Trophoblast cell (in vitro differentiated cells and primary cell): ENCODE measurements around the gene PCDH10.
A peak's percentile ranks its signal among the peaks of the same experiment; 100 is the strongest.

Experiments used
- DNase-seq, 2 donors: peaks; one replicate each; pipeline ENCODE4 v3.0.0-alpha.2; 2016
- H2AFZ ChIP-seq: 2 replicates; pipeline ENCODE4 v1.6.1; 2013; ENCODE audit warnings: low read length, moderate library complexity, mild to moderate bottlenecking; ENCODE audit not compliant: insufficient read depth, poor library complexity
- H2AK5ac ChIP-seq: 2 replicates; pipeline ENCODE4 v1.6.1; 2013; ENCODE audit warnings: mild to moderate bottlenecking, low read length
- H2BK120ac ChIP-seq: 2 replicates; pipeline ENCODE4 v1.6.1; 2013; ENCODE audit warnings: low read length, mild to moderate bottlenecking, moderate library complexity; ENCODE audit not compliant: insufficient read depth, poor library complexity
- H2BK12ac ChIP-seq: 2 replicates; pipeline ENCODE4 v1.6.1; 2013; ENCODE audit warnings: mild to moderate bottlenecking, low read length, moderate library complexity
- H2BK5ac ChIP-seq: 2 replicates; pipeline ENCODE4 v1.6.1; 2013; ENCODE audit warnings: low read length, low read depth, moderate library complexity, mild to moderate bottlenecking; ENCODE audit not compliant: poor library complexity
- H3K14ac ChIP-seq: 2 replicates; pipeline ENCODE4 v1.6.1; 2013; ENCODE audit warnings: mild to moderate bottlenecking, low read length
- H3K18ac ChIP-seq: 2 replicates; pipeline ENCODE4 v1.6.1; 2013; ENCODE audit warnings: mild to moderate bottlenecking, low read length
- H3K23ac ChIP-seq: 2 replicates; pipeline ENCODE4 v1.6.1; 2013; ENCODE audit warnings: low read length
- H3K27ac ChIP-seq: 2 replicates; pipeline ENCODE4 v1.5.1; 2013; ENCODE audit warnings: low read depth, mild to moderate bottlenecking, inconsistent platforms, low read length, moderate library complexity
- H3K27me3 ChIP-seq: 2 replicates; pipeline ENCODE4 v1.6.1; 2013; ENCODE audit warnings: inconsistent platforms, mild to moderate bottlenecking, low read length, moderate library complexity; ENCODE audit not compliant: insufficient read depth
- H3K36me3 ChIP-seq, 2 experiments: 1 replicate in 1 of 2; 2 replicates in 1 of 2; pipeline ENCODE4 v1.6.1; 2013; ENCODE audit warnings: low read length in 2 of 2, mild to moderate bottlenecking in 2 of 2, moderate library complexity in 1 of 2; ENCODE audit not compliant: insufficient read depth in 2 of 2, control insufficient read depth in 1 of 2
- H3K4ac ChIP-seq: 2 replicates; pipeline ENCODE4 v1.6.1; 2013; ENCODE audit warnings: low read depth, mild to moderate bottlenecking, low read length, moderate library complexity
- H3K4me1 ChIP-seq, 2 experiments: 1 replicate in 1 of 2; 2 replicates in 1 of 2; pipeline ENCODE4 v1.6.1; 2013; ENCODE audit warnings: low read length in 2 of 2, mild to moderate bottlenecking in 2 of 2, moderate library complexity in 1 of 2; ENCODE audit not compliant: insufficient read depth in 2 of 2, control insufficient read depth in 1 of 2
- H3K4me2 ChIP-seq: 2 replicates; pipeline ENCODE4 v1.6.1; 2013; ENCODE audit warnings: inconsistent platforms, mild to moderate bottlenecking, low read length, moderate library complexity
- H3K4me3 ChIP-seq: 2 replicates; pipeline ENCODE4 v1.5.1; 2013; ENCODE audit warnings: mild to moderate bottlenecking, low read depth, low read length, inconsistent platforms
- H3K79me1 ChIP-seq: one replicate; pipeline ENCODE4 v1.6.1; 2013; ENCODE audit warnings: low read length
- H3K79me2 ChIP-seq: 2 replicates; pipeline ENCODE4 v1.6.1; 2013; ENCODE audit warnings: low read length, mild to moderate bottlenecking; ENCODE audit not compliant: control insufficient read depth, insufficient read depth, poor library complexity
- H3K9ac ChIP-seq: 2 replicates; pipeline ENCODE4 v1.6.1; 2013; ENCODE audit warnings: mild to moderate bottlenecking, low read length
- H3K9me3 ChIP-seq: 2 replicates; pipeline ENCODE4 v1.6.1; 2013; ENCODE audit warnings: low read depth, mild to moderate bottlenecking, control low read depth, inconsistent platforms, low read length; ENCODE audit not compliant: insufficient read depth
- H4K12ac ChIP-seq: 2 replicates; pipeline ENCODE4 v1.6.1; 2013; ENCODE audit warnings: low read depth, mild to moderate bottlenecking, low read length, moderate library complexity
- H4K8ac ChIP-seq: 2 replicates; pipeline ENCODE4 v1.6.1; 2013; ENCODE audit warnings: low read depth, mild to moderate bottlenecking, low read length, moderate library complexity
- H4K91ac ChIP-seq: one replicate; pipeline ENCODE4 v1.6.1; 2013; ENCODE audit warnings: low read depth, mild to moderate bottlenecking, low read length, moderate library complexity
- WGBS: extraction: QIAGEN DNeasy Blood & Tissue Kit; methylation state at CpG from one replicate; pipeline ENCODE4 v1.1.7; 2013; ENCODE audit warnings: missing lambda C conversion rate; ENCODE audit not compliant: insufficient read length, insufficient coverage; ENCODE audit errors: extremely low coverage; 5-methylcytosine and 5-hydroxymethylcytosine counted together

The PCDH10 gene

GRCh38 chr4:133151341-133151690, 2.2 kb downstream of the PCDH10 start:
- Histone ChIP-seq H3K9ac (no peak overlapping the region), H3K14ac (no peak overlapping the region), H2BK5ac (no peak overlapping the region), H3K4me3 (peak overlapping the region; percentile 73), H2AK5ac (no peak overlapping the region), H3K79me2 (no peaks in the 10 kb centered on the region), H3K23ac (no peak overlapping the region), H2BK120ac (no peak overlapping the region), H3K18ac (no peak overlapping the region), H3K4ac (no peak overlapping the region), H3K27me3 (peaks cover 38% of the 10 kb centered on the region), H3K36me3 (no peaks in the 10 kb centered on the region), H3K79me1 (no peaks in the 10 kb centered on the region), H3K9me3 (peaks cover 5% of the 10 kb centered on the region), H3K4me2 (peak overlapping the region; percentile 99), H3K27ac (no peak overlapping the region), H4K8ac (no peak overlapping the region), H2BK12ac (no peak overlapping the region), H2AFZ (peak overlapping the region; percentile 37), H3K4me1 (peaks cover 20 to 24% of the 10 kb centered on the region in 2 experiments), H4K91ac (no peak overlapping the region), H4K12ac (no peak overlapping the region)
- peak in 1 of 2 donors; percentile 18 for DNase-seq
- no CpG with 5 or more reads among the region's 31 CpGs for WGBS

GRCh38 chr4:133151691-133152329, 2.7 kb downstream of the PCDH10 start:
- no peak overlapping the region for H2BK5ac ChIP-seq
- H3K9ac ChIP-seq: no peak overlapping the region
- H3K79me2 ChIP-seq: no peaks in the 10 kb centered on the region
- no peak overlapping the region for H2BK120ac ChIP-seq
- peak overlapping the region; percentile 37 for H2AFZ ChIP-seq
- no peak overlapping the region for H3K23ac ChIP-seq
- H4K12ac ChIP-seq: no peak overlapping the region
- H4K8ac ChIP-seq: no peak overlapping the region
- no peak overlapping the region for H3K4ac ChIP-seq
- no peak overlapping the region for H2AK5ac ChIP-seq
- no peaks in the 10 kb centered on the region for H3K36me3 ChIP-seq
- H3K9me3 ChIP-seq: peaks cover 5% of the 10 kb centered on the region
- peaks cover 20 to 24% of the 10 kb centered on the region in 2 experiments for H3K4me1 ChIP-seq
- no peak overlapping the region for H3K27ac ChIP-seq
- peak overlapping the region; percentile 73 for H3K4me3 ChIP-seq
- H2BK12ac ChIP-seq: no peak overlapping the region
- peaks cover 38% of the 10 kb centered on the region for H3K27me3 ChIP-seq
- no peaks in the 10 kb centered on the region for H3K79me1 ChIP-seq
- no peak for DNase-seq
- H3K4me2 ChIP-seq: peak overlapping the region; percentile 99
- H3K18ac ChIP-seq: peak overlapping the region; percentile 34
- H4K91ac ChIP-seq: no peak overlapping the region
- H3K14ac ChIP-seq: no peak overlapping the region
- WGBS: no CpG with 5 or more reads among the region's 62 CpGs

- no peaks in the 10 kb centered on the region for H3K79me2 ChIP-seq
- H3K36me3 ChIP-seq: no peaks in the 10 kb centered on the region
- H3K79me1 ChIP-seq: no peaks in the 10 kb centered on the region
- no peak overlapping the region for H3K9ac ChIP-seq
- no peak overlapping the region for H3K4ac ChIP-seq
- H3K4me1 ChIP-seq: peaks cover 20 to 24% of the 10 kb centered on the region in 2 experiments
- WGBS: no CpG with 5 or more reads among the region's 26 CpGs
- peak overlapping the region; percentile 99 for H3K4me2 ChIP-seq
- H3K14ac ChIP-seq: no peak overlapping the region
- no peak overlapping the region for H2BK12ac ChIP-seq
- no peak overlapping the region for H2BK5ac ChIP-seq
- H3K27ac ChIP-seq: no peak overlapping the region
- no peak overlapping the region for H2AK5ac ChIP-seq
- H4K91ac ChIP-seq: no peak overlapping the region
- H2AFZ ChIP-seq: peak overlapping the region; percentile 37
- peak overlapping the region; percentile 73 for H3K4me3 ChIP-seq
- H3K27me3 ChIP-seq: peaks cover 38% of the 10 kb centered on the region
- H3K18ac ChIP-seq: no peak overlapping the region
- H3K9me3 ChIP-seq: peaks cover 5% of the 10 kb centered on the region
- peak; percentile 33 to 56 for DNase-seq
- H4K8ac ChIP-seq: no peak overlapping the region
- H4K12ac ChIP-seq: no peak overlapping the region
- H3K23ac ChIP-seq: no peak overlapping the region
- H2BK120ac ChIP-seq: no peak overlapping the region
Measured at GRCh38 chr4:133152330-133152821, 3.3 kb downstream of the PCDH10 start.

- Histone ChIP-seq H3K4ac (no peak overlapping the region), H3K79me2 (no peaks in the 10 kb centered on the region), H3K14ac (no peak overlapping the region), H3K4me3 (peak overlapping the region; percentile 73), H3K9ac (no peak overlapping the region), H2BK12ac (no peak overlapping the region), H3K27ac (no peak overlapping the region), H3K4me1 (peaks cover 20 to 23% of the 10 kb centered on the region in 2 experiments), H2AFZ (no peak overlapping the region), H3K36me3 (no peaks in the 10 kb centered on the region), H2BK120ac (no peak overlapping the region), H3K18ac (no peak overlapping the region), H3K27me3 (peaks cover 36% of the 10 kb centered on the region), H3K79me1 (no peaks in the 10 kb centered on the region), H3K4me2 (peak overlapping the region; percentile 99), H2BK5ac (no peak overlapping the region), H4K8ac (no peak overlapping the region), H2AK5ac (no peak overlapping the region), H4K91ac (no peak overlapping the region), H4K12ac (no peak overlapping the region), H3K9me3 (peaks cover 3% of the 10 kb centered on the region), H3K23ac (no peak overlapping the region)
- no CpG with 5 or more reads among the region's 20 CpGs for WGBS
- no peak for DNase-seq
Measured at GRCh38 chr4:133152831-133153481, 3.9 kb downstream of the PCDH10 start.
